Measurements from ENCODE around the gene PNLIPRP2. TPM values are rescaled to one million over a fixed set of nuclear protein-coding genes. Genes with fewer than 3 reads are reported as not detected.

Gene PNLIPRP2
- total and polyA plus RNA-seq, 2 donors (not counting 1 experiment from before 2014, with no cell fraction given) = not detected

DNA sequence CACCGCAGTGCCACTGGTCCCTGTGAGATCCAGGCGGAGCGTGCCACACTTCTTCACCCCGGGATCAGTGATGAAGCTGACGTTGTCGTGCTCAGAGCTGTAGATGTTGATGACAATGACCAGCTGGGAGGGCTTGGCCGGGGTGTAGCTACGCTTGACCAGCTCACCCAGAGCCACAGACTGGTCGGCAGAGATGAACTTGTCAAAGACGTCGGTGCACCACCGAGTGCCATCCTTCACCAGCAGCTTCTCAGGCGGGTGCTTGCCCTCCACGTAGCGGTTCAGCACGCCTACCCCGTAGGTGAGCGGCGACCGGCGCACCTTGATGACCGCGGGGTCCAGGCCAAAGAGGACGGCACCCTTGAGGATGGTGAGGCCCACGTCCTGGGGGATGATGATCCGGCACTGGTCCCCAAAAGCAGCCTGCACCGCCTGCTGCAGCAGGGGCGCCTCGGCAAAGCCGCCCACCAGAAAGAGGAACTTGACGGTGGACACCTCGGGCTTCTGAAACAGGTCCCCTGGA, 54.2 kb downstream of the PNLIPRP2 start:
- no peaks in the 10 kb centered on the region for H4K20me1 ChIP-seq (ENCODE audit: control insufficient read depth, extremely low read depth, insufficient read depth, low read length)
- TF ChIP-seq EZH2 (IDR thresholded peaks at IDR 0.05; ENCODE audit: low read length, missing control alignments) = no peak
- TF ChIP-seq, protein P1, sequence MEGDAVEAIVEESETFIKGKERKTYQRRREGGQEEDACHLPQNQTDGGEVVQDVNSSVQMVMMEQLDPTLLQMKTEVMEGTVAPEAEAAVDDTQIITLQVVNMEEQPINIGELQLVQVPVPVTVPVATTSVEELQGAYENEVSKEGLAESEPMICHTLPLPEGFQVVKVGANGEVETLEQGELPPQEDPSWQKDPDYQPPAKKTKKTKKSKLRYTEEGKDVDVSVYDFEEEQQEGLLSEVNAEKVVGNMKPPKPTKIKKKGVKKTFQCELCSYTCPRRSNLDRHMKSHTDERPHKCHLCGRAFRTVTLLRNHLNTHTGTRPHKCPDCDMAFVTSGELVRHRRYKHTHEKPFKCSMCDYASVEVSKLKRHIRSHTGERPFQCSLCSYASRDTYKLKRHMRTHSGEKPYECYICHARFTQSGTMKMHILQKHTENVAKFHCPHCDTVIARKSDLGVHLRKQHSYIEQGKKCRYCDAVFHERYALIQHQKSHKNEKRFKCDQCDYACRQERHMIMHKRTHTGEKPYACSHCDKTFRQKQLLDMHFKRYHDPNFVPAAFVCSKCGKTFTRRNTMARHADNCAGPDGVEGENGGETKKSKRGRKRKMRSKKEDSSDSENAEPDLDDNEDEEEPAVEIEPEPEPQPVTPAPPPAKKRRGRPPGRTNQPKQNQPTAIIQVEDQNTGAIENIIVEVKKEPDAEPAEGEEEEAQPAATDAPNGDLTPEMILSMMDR (conservative IDR thresholded peaks at IDR 0.05 in 1 of 2, IDR thresholded peaks at IDR 0.05 in 1 of 2; ENCODE audit: low read depth in 1 of 2, low read length in 2 of 2) = no peak
- no peaks in the 10 kb centered on the region for H3K9me3 ChIP-seq (ENCODE audit: control insufficient read depth, insufficient read depth, low read depth, low read length)
- H2AFZ ChIP-seq (ENCODE audit: low read length) = no peak overlapping the region
- H3K36me3 ChIP-seq (ENCODE audit: control insufficient read depth, insufficient read depth, low read length) = peaks cover 6% of the 10 kb centered on the region
- H3K27ac ChIP-seq (ENCODE audit: insufficient read depth, low read length) = no peak overlapping the region
- no peaks in the 10 kb centered on the region for H3K4me1 ChIP-seq (ENCODE audit: control insufficient read depth, extremely low read depth, insufficient read depth, low read length)
- no peak overlapping the region for H3K4me3 ChIP-seq (replicated peaks in 1 of 4; ENCODE audit: control extremely low read depth in 1 of 4, insufficient read depth in 1 of 4, low read depth in 3 of 4, low read length in 4 of 4)
- no peak overlapping the region for H3K4me2 ChIP-seq (ENCODE audit: extremely low read depth, insufficient read depth, low read length)
- H3K9ac ChIP-seq (ENCODE audit: insufficient read depth, low read length) = no peak overlapping the region
- DNase-seq (ENCODE audit: low read depth in 2 of 2) = no peak
- no peaks in the 10 kb centered on the region for H3K79me2 ChIP-seq (ENCODE audit: control insufficient read depth, insufficient read depth, low read length)
- no peaks in the 10 kb centered on the region for H3K27me3 ChIP-seq (ENCODE audit: control insufficient read depth, insufficient read depth, low read length)

DNA sequence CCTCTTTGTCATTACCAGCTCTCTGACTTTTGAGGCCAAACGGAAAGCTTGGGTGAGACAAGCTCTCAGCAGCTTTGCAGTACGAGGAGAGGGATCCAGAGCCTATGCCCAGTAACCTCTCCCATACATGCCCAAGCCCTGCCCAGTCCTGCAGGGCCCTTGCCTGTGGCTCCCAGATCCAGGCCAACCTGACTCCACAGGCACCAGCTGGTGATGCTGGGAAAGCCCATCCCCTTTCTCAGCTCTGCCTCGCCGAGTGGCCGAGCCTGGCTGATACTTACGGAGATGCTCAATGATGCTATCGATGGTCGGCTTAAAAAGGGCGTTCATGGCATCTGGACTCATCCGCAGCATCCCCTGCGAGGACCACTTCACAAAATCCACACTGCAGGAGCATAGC, 55.4 kb downstream of the PNLIPRP2 start:
- no peak overlapping the region for H3K27ac ChIP-seq (ENCODE audit: insufficient read depth, low read length)
- DNase-seq (ENCODE audit: low read depth in 2 of 2) = no peak
- no peaks in the 10 kb centered on the region for H3K9me3 ChIP-seq (ENCODE audit: control insufficient read depth, insufficient read depth, low read depth, low read length)
- no peaks in the 10 kb centered on the region for H3K4me1 ChIP-seq (ENCODE audit: control insufficient read depth, extremely low read depth, insufficient read depth, low read length)
- TF ChIP-seq, protein P1 (conservative IDR thresholded peaks at IDR 0.05 in 1 of 2, IDR thresholded peaks at IDR 0.05 in 1 of 2; ENCODE audit: low read depth in 1 of 2, low read length in 2 of 2) = no peak
- TF ChIP-seq EZH2 (IDR thresholded peaks at IDR 0.05; ENCODE audit: low read length, missing control alignments) = no peak
- H3K36me3 ChIP-seq (ENCODE audit: control insufficient read depth, insufficient read depth, low read length) = peaks cover 7% of the 10 kb centered on the region
- H3K79me2 ChIP-seq (ENCODE audit: control insufficient read depth, insufficient read depth, low read length) = no peaks in the 10 kb centered on the region
- no peaks in the 10 kb centered on the region for H4K20me1 ChIP-seq (ENCODE audit: control insufficient read depth, extremely low read depth, insufficient read depth, low read length)
- no peak overlapping the region for H3K4me3 ChIP-seq (replicated peaks in 1 of 4; ENCODE audit: control extremely low read depth in 1 of 4, insufficient read depth in 1 of 4, low read depth in 3 of 4, low read length in 4 of 4)
- no peak overlapping the region for H3K9ac ChIP-seq (ENCODE audit: insufficient read depth, low read length)
- H3K4me2 ChIP-seq (ENCODE audit: extremely low read depth, insufficient read depth, low read length) = no peak overlapping the region
- no peaks in the 10 kb centered on the region for H3K27me3 ChIP-seq (ENCODE audit: control insufficient read depth, insufficient read depth, low read length)
- H2AFZ ChIP-seq (ENCODE audit: low read length) = no peak overlapping the region

DNA sequence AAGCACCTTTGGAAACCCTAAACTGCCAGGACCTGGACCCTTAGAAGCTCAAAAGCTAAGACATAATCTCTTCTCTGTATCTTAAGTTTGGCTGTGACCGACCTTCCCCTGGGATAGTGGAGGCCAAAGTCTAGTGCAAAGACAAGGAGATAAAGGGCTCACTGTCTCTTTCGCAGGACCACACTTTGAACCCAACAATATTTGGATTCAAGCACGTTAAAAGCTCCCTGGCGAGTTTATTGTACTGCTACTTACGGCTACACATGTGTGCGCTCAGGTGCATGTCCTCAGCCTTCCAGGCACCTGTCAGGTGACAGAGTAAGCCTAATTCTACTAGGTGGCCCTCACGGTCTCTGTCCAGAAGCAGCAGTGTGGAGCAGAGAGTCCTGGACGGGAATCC, 55.9 kb downstream of the PNLIPRP2 start:
- Histone ChIP-seq H3K27me3 (ENCODE audit: control insufficient read depth, insufficient read depth, low read length) (no peaks in the 10 kb centered on the region), H3K9me3 (ENCODE audit: control insufficient read depth, insufficient read depth, low read depth, low read length) (no peaks in the 10 kb centered on the region), H3K4me2 (ENCODE audit: extremely low read depth, insufficient read depth, low read length) (no peak overlapping the region), H3K36me3 (ENCODE audit: control insufficient read depth, insufficient read depth, low read length) (peaks cover 7% of the 10 kb centered on the region), H4K20me1 (ENCODE audit: control insufficient read depth, extremely low read depth, insufficient read depth, low read length) (no peaks in the 10 kb centered on the region), H3K79me2 (ENCODE audit: control insufficient read depth, insufficient read depth, low read length) (no peaks in the 10 kb centered on the region), H3K4me3 (replicated peaks in 1 of 4; ENCODE audit: control extremely low read depth in 1 of 4, insufficient read depth in 1 of 4, low read depth in 3 of 4, low read length in 4 of 4) (no peak overlapping the region), H3K4me1 (ENCODE audit: control insufficient read depth, extremely low read depth, insufficient read depth, low read length) (no peaks in the 10 kb centered on the region), H2AFZ (ENCODE audit: low read length) (no peak overlapping the region), H3K9ac (ENCODE audit: insufficient read depth, low read length) (no peak overlapping the region), H3K27ac (ENCODE audit: insufficient read depth, low read length) (no peak overlapping the region)
- no peak for DNase-seq (ENCODE audit: low read depth in 2 of 2)
- TF ChIP-seq, protein P1 (conservative IDR thresholded peaks at IDR 0.05 in 1 of 2, IDR thresholded peaks at IDR 0.05 in 1 of 2; ENCODE audit: low read depth in 1 of 2, low read length in 2 of 2) = no peak
- TF ChIP-seq EZH2 (IDR thresholded peaks at IDR 0.05; ENCODE audit: low read length, missing control alignments) = no peak

Measured in fibroblast of lung (primary cell).